DOHH2 (cell line): ENCODE data around the gene MT1M.

Source experiments
- H3F3A ChIP-seq: fragments of 200-600 bp; sonication (generic), shearing (Covaris generic); 2 replicates; pipeline ENCODE4 v1.6.0; 2016; ENCODE audit warnings: antibody characterized with exemption, mild to moderate bottlenecking; ENCODE audit not compliant: control insufficient read depth, insufficient read depth
- H3K27ac ChIP-seq: fragments of 200-600 bp; sonication (generic); 2 replicates; pipeline ENCODE4 v1.5.1; 2014; ENCODE audit warnings: low read depth, mild to moderate bottlenecking, low read length, moderate library complexity
- H3K27me3 ChIP-seq: fragments of 200-600 bp; sonication (generic); 2 replicates; pipeline ENCODE4 v1.6.1; 2014; ENCODE audit warnings: mild to moderate bottlenecking, low read length, mixed read lengths; ENCODE audit not compliant: control insufficient read depth
- H3K36me3 ChIP-seq: fragments of 200-600 bp; sonication (generic); 2 replicates; pipeline ENCODE4 v1.6.1; 2014; ENCODE audit warnings: mild to moderate bottlenecking, low read length, moderate library complexity, mixed read lengths; ENCODE audit not compliant: control insufficient read depth
- H3K4me1 ChIP-seq: fragments of 200-600 bp; sonication (generic); 2 replicates; pipeline ENCODE4 v1.6.1; 2014; ENCODE audit warnings: mild to moderate bottlenecking, low read length, mixed read lengths; ENCODE audit not compliant: control insufficient read depth
- H3K4me2 ChIP-seq: fragments of 200-600 bp; sonication (generic); 2 replicates; pipeline ENCODE4 v1.6.0; 2014; ENCODE audit warnings: mild to moderate bottlenecking, low read length, moderate library complexity
- H3K4me3 ChIP-seq: fragments of 200-600 bp; sonication (generic); 2 replicates; pipeline ENCODE4 v1.5.1; 2014; ENCODE audit warnings: mild to moderate bottlenecking, low read length, mixed read lengths
- H3K79me2 ChIP-seq: fragments of 200-600 bp; sonication (generic); 2 replicates; pipeline ENCODE4 v1.6.1; 2014; ENCODE audit warnings: mild to moderate bottlenecking, low read length, mixed read lengths; ENCODE audit not compliant: control insufficient read depth
- H3K9me2 ChIP-seq: fragments of 200-600 bp; sonication (generic); replicated peaks from 2 replicates; pipeline ENCODE4 v1.6.1; 2014; ENCODE audit warnings: mild to moderate bottlenecking, low read length, mixed read lengths; ENCODE audit not compliant: control insufficient read depth
- H3K9me3 ChIP-seq: fragments of 200-600 bp; sonication (generic); 2 replicates; pipeline ENCODE4 v1.6.1; 2014; ENCODE audit warnings: antibody characterized with exemption, low read length, mixed read lengths; ENCODE audit not compliant: control insufficient read depth, insufficient read depth
- H4K20me1 ChIP-seq: fragments of 200-600 bp; sonication (generic); 2 replicates; pipeline ENCODE4 v1.6.0; 2014; ENCODE audit warnings: low read depth, mild to moderate bottlenecking, antibody characterized with exemption, low read length, moderate library complexity; ENCODE audit not compliant: control insufficient read depth, insufficient read depth
- EZH2phosphoT487 ChIP-seq: fragments of 200-600 bp; sonication (generic); IDR thresholded peaks from 2 replicates; pipeline ENCODE4 v1.6.1; 2017; ENCODE audit warnings: borderline replicate concordance, mild to moderate bottlenecking, antibody characterized with exemption, low read length, moderate library complexity, mixed read lengths
- TF ChIP-seq, protein P1 (sequence below): fragments of 200-600 bp; sonication (generic); IDR thresholded peaks from one replicate; pipeline ENCODE4 v1.5.1; 2014; ENCODE audit warnings: antibody characterized with exemption, mild to moderate bottlenecking, low read depth, low read length; ENCODE audit not compliant: poor library complexity, severe bottlenecking

MT1M gene

GRCh38 chr16:56626685-56627084 is 5.8 kb upstream of the MT1M start:
- no peak overlapping the region for H3K27ac ChIP-seq
- no peaks in the 10 kb centered on the region for H3K9me3 ChIP-seq
- no peaks in the 10 kb centered on the region for H3K4me1 ChIP-seq
- no peaks in the 10 kb centered on the region for H4K20me1 ChIP-seq
- H3K27me3 ChIP-seq: peaks cover 22% of the 10 kb centered on the region
- TF ChIP-seq EZH2phosphoT487: no peak
- TF ChIP-seq, protein P1, sequence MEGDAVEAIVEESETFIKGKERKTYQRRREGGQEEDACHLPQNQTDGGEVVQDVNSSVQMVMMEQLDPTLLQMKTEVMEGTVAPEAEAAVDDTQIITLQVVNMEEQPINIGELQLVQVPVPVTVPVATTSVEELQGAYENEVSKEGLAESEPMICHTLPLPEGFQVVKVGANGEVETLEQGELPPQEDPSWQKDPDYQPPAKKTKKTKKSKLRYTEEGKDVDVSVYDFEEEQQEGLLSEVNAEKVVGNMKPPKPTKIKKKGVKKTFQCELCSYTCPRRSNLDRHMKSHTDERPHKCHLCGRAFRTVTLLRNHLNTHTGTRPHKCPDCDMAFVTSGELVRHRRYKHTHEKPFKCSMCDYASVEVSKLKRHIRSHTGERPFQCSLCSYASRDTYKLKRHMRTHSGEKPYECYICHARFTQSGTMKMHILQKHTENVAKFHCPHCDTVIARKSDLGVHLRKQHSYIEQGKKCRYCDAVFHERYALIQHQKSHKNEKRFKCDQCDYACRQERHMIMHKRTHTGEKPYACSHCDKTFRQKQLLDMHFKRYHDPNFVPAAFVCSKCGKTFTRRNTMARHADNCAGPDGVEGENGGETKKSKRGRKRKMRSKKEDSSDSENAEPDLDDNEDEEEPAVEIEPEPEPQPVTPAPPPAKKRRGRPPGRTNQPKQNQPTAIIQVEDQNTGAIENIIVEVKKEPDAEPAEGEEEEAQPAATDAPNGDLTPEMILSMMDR: no peak
- H3F3A ChIP-seq: no peaks in the 10 kb centered on the region
- H3K4me2 ChIP-seq: no peak overlapping the region
- H3K79me2 ChIP-seq: no peaks in the 10 kb centered on the region
- H3K36me3 ChIP-seq: no peaks in the 10 kb centered on the region
- no peaks in the 10 kb centered on the region for H3K9me2 ChIP-seq
- no peak overlapping the region for H3K4me3 ChIP-seq

DNA sequence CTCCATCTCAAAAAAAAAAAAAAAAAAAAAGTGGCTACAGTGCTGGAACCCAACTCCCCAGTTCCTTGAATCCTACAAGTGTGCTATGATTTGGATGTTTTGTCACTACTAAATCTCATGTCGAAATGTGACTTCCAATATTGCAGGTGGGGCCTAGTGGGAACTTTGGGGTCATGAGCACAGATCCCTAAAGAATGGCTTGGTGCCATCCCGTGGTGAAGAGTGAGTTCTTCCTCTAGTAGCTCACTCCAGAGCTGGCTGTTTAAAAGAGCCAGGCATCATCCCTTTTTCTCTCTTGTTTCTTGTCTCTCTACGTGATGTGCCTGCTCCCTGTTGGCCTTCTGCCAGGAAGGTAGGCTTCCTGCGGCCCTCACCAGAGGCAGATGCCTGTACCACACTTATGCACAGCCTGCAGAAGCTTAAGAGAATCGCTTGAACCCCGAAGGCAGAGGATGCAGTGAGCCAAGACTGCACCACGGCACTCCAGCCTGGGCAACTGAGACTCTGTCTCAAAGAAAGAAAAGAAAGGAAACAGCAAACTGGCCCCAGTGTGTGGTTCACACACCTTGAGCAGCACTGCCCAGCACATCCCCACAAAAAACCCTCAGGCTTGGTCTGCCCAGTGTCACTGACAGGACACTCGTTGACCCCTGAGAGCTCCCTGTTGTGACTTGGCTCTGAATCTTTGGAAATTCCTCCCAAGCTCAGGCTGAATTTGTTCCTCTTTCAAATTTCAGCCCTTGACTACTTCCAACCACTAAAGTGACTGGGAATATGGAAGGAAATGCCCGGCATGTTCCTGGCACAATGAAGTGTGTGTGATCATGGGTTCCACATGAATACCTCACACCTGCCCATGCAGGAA is 3.7 kb upstream of the MT1M start:
- no peaks in the 10 kb centered on the region for H4K20me1 ChIP-seq

DNA sequence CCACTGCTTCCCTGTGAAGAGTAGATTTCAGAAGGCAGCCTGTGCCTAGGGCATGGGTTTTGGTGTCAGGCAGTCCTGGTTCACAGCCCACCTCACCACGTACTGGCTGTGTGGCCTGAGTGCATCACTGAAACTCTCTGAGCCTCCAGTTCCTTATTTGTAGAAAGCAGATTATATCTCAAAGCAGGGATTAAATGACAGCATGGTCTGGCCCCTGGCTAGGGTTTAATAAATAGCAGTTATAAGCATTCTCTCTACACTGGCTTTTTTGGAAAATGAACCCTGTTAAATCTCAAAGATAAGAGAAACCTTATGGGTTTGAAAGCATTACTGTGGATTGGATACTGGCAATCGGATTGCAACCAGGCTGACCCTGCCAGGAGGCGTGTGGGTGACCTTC is 2.9 kb upstream of the MT1M start:
- Histone ChIP-seq H3K27me3 (peaks cover 48% of the 10 kb centered on the region), H3K4me2 (no peak overlapping the region), H3F3A (no peaks in the 10 kb centered on the region), H3K4me1 (no peaks in the 10 kb centered on the region), H3K9me3 (no peaks in the 10 kb centered on the region), H4K20me1 (no peaks in the 10 kb centered on the region), H3K4me3 (no peak overlapping the region), H3K79me2 (no peaks in the 10 kb centered on the region), H3K9me2 (no peaks in the 10 kb centered on the region), H3K27ac (no peak overlapping the region), H3K36me3 (no peaks in the 10 kb centered on the region)
- TF ChIP-seq, protein P1: no peak
- no peak for TF ChIP-seq EZH2phosphoT487

More for the DNA sequence above, 3.7 kb upstream of the MT1M start:
- Histone ChIP-seq H3K27ac (no peak overlapping the region), H3K4me2 (no peak overlapping the region), H3K79me2 (no peaks in the 10 kb centered on the region), H3K4me3 (no peak overlapping the region), H3K36me3 (no peaks in the 10 kb centered on the region), H3K27me3 (peaks cover 41% of the 10 kb centered on the region), H3K9me3 (no peaks in the 10 kb centered on the region), H3K9me2 (no peaks in the 10 kb centered on the region), H3K4me1 (no peaks in the 10 kb centered on the region), H3F3A (no peaks in the 10 kb centered on the region)
- TF ChIP-seq, protein P1: no peak
- TF ChIP-seq EZH2phosphoT487: no peak
